Measurements from ENCODE around the gene ERCC4. TPM values are rescaled to one million over a fixed set of nuclear protein-coding genes. Genes with fewer than 3 reads are reported as not detected.
A peak's percentile ranks its signal among the peaks of the same experiment; 100 is the strongest.

The ERCC4 gene
- total and polyA plus RNA-seq, 7 donors, result 2.4 to 10.8 (median 7.6) TPM

DNA sequence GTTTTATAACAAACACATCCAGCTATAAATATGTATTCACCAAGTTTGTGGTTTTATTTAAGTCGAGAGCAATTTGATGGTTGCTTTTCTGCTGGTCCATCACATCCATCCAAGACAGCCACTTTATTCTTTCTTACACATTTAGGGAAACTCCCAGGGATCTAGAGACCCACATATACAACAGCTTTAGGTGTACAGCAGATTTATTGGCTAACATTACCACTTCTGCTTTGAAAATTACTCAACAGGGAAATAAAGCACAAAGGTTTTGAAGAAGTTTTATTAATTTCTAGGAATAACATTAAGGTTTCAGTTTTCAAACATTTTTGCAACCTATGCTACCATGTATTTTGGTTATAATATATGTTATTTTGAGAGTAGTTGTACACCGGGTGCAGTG, 6.9 kb downstream of the ERCC4 start:
- no peaks in the 10 kb centered on the region for H3K9me3 ChIP-seq
- WGBS, 3 donors, result 86 to 91% (median 91%) methylated on average over 2 of the region's 2 CpGs
- DNase-seq, result no peak
- H3K4me3 ChIP-seq, result no peak overlapping the region
- intact Hi-C loops (cut with DNase I), result loop anchor here (10.0 kb wide), 3 partner anchors 148 to 598 kb away; partner anchors contain the start of gene MRTFB (in 1 of the 2)
- peaks cover 4 to 52% of the 10 kb centered on the region in 2 donors for H3K36me3 ChIP-seq (ENCODE audit: insufficient read depth in 1 of 2, low read depth in 1 of 2)
- H3K27me3 ChIP-seq (ENCODE audit: insufficient read depth in 3 of 3, low read length in 2 of 3), result no peaks in the 10 kb centered on the region
- ATAC-seq, result no peak
- H3K27ac ChIP-seq, result no peak overlapping the region
- peaks cover 10% of the 10 kb centered on the region for H3K4me1 ChIP-seq
- TF ChIP-seq, protein P1, sequence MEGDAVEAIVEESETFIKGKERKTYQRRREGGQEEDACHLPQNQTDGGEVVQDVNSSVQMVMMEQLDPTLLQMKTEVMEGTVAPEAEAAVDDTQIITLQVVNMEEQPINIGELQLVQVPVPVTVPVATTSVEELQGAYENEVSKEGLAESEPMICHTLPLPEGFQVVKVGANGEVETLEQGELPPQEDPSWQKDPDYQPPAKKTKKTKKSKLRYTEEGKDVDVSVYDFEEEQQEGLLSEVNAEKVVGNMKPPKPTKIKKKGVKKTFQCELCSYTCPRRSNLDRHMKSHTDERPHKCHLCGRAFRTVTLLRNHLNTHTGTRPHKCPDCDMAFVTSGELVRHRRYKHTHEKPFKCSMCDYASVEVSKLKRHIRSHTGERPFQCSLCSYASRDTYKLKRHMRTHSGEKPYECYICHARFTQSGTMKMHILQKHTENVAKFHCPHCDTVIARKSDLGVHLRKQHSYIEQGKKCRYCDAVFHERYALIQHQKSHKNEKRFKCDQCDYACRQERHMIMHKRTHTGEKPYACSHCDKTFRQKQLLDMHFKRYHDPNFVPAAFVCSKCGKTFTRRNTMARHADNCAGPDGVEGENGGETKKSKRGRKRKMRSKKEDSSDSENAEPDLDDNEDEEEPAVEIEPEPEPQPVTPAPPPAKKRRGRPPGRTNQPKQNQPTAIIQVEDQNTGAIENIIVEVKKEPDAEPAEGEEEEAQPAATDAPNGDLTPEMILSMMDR (IDR thresholded peaks at IDR 0.05), result no peak

DNA sequence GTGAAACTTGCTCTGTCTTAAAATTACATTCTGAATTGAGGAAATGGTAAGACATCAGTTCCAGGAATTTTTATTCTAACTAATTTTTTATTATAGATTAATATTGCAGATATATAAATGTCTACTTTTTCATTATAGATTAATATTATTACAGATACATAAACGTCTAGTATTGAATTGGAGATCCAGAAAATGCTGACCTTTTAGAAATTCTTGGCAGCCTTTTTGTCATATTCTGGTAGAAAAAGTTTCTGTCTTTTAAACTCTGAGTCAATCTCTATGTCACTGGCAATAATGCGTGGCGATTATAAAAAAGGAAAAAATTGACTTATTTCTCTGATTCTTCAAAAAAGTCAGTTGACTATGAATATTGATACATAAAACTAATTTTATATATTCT, 8.7 kb downstream of the ERCC4 start:
- TF ChIP-seq, protein P1 (IDR thresholded peaks at IDR 0.05), result no peak
- ATAC-seq, result no peak
- Histone ChIP-seq H3K4me1 (peaks cover 8% of the 10 kb centered on the region), H3K27ac (no peak overlapping the region), H3K4me3 (no peak overlapping the region), H3K9me3 (no peaks in the 10 kb centered on the region), H3K36me3 (ENCODE audit: insufficient read depth in 1 of 2, low read depth in 1 of 2) (peaks cover 0 to 52% of the 10 kb centered on the region in 2 donors), H3K27me3 (ENCODE audit: insufficient read depth in 3 of 3, low read length in 2 of 3) (no peaks in the 10 kb centered on the region)
- intact Hi-C loops (cut with DNase I), result loop anchor here (10.0 kb wide), 3 partner anchors 146 to 596 kb away; partner anchors contain the start of gene MRTFB (in 1 of the 2)
- WGBS, 3 donors, result 77 to 89% (median 84%) methylated on average over 3 of the region's 3 CpGs
- no peak for DNase-seq

DNA sequence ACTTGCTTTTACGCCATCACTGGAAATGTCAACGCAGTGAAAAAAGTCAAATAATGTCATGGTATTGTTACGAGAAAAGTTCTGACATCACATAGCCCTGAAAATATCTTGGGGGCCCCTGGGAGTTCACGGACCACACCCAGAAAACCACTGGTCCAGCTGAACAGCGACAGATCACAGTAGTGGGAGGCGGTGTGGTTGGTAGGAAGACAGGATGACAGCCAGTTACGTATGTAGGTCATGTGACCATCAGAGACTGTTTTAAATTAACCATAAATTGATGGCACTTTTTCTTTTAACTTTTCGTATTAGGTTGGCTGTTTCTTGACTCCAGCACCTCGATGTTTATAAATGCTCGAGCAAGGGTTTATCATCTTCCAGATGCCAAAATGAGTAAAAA, 11.9 kb downstream of the ERCC4 start:
- intact Hi-C loops (cut with DNase I), result no loop called here
- 80 to 83% (median 82%) methylated on average over 10 of the region's 10 CpGs for WGBS, 3 donors

DNA sequence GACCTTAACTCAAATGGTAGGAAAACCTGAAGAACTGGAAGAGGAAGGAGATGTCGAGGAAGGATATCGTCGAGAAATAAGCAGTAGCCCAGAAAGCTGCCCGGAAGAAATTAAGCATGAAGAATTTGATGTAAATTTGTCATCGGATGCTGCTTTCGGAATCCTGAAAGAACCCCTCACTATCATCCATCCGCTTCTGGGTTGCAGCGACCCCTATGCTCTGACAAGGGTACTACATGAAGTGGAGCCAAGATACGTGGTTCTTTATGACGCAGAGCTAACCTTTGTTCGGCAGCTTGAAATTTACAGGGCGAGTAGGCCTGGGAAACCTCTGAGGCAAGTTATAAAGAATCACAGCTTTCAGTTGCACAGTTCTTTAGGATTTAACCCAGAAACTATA, 15.5 kb downstream of the ERCC4 start:
- Histone ChIP-seq H3K4me1 (peaks cover 37% of the 10 kb centered on the region), H3K36me3 (ENCODE audit: insufficient read depth in 1 of 2, low read depth in 1 of 2) (peaks cover 0 to 60% of the 10 kb centered on the region in 2 donors), H3K4me3 (no peak overlapping the region), H3K9me3 (no peaks in the 10 kb centered on the region), H3K27me3 (ENCODE audit: insufficient read depth in 3 of 3, low read length in 2 of 3) (no peaks in the 10 kb centered on the region), H3K27ac (no peak overlapping the region)
- 74 to 78% (median 75%) methylated on average over 12 of the region's 12 CpGs for WGBS, 3 donors
- no peak for DNase-seq
- ATAC-seq, result no peak
- intact Hi-C loops (cut with DNase I), result no loop called here
- TF ChIP-seq, protein P1 (IDR thresholded peaks at IDR 0.05), result peak; percentile 33

More for the DNA sequence above, 11.9 kb downstream of the ERCC4 start:
- DNase-seq (no peak), ATAC-seq (no peak)
- TF ChIP-seq, protein P1 (IDR thresholded peaks at IDR 0.05), result no peak
- Histone ChIP-seq H3K4me1 (peaks cover 6% of the 10 kb centered on the region), H3K36me3 (ENCODE audit: insufficient read depth in 1 of 2, low read depth in 1 of 2) (peaks cover 0 to 71% of the 10 kb centered on the region in 2 donors), H3K27me3 (ENCODE audit: insufficient read depth in 3 of 3, low read length in 2 of 3) (no peaks in the 10 kb centered on the region), H3K27ac (no peak overlapping the region), H3K9me3 (no peaks in the 10 kb centered on the region), H3K4me3 (no peak overlapping the region)

DNA sequence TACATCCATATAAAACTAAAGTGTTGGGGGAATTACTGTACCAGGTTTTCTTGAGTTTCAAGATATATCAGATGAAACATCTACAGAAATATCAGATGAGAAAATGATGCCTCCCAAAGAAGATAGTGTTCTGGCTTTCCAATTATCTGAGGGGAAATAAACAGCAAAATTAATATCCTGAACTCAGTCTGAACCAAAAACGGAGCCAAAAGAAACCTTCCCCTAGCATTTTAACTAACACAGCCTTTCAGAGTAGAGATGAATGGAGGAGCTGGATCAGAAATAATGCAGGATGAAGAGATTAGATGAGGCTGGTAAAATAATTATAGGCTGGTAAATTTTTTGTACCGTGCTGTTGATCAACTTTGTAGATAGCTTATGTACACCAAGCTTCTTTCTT, 16.2 kb downstream of the ERCC4 start:
- 53 to 62% (median 59%) methylated on average over 2 of the region's 2 CpGs for WGBS, 3 donors
- Histone ChIP-seq H3K9me3 (no peaks in the 10 kb centered on the region), H3K4me1 (peaks cover 42% of the 10 kb centered on the region), H3K4me3 (no peak overlapping the region), H3K36me3 (ENCODE audit: insufficient read depth in 1 of 2, low read depth in 1 of 2) (peaks cover 0 to 52% of the 10 kb centered on the region in 2 donors), H3K27me3 (ENCODE audit: insufficient read depth in 3 of 3, low read length in 2 of 3) (no peaks in the 10 kb centered on the region), H3K27ac (peak overlapping the region; percentile 52)
- ATAC-seq, result no peak
- TF ChIP-seq, protein P1 (IDR thresholded peaks at IDR 0.05), result no peak
- no peak for DNase-seq
- intact Hi-C loops (cut with DNase I), result no loop called here
